Neural cell (in vitro differentiated cells): Measurements from ENCODE around the gene B4GALNT3.

Experiments
- CTCF ChIP-seq: fragments of 450-650 bp; IDR thresholded peaks from 2 replicates; pipeline ENCODE4 v1.5.1; 2014; ENCODE audit warnings: antibody characterized with exemption, mild to moderate bottlenecking, moderate library complexity; ENCODE audit not compliant: poor library complexity, severe bottlenecking
- POLR2AphosphoS5 ChIP-seq: IDR thresholded peaks from 2 replicates; pipeline ENCODE4 v1.6.1; 2012

GRCh38 chr12:470133-470532 is 10.4 kb downstream of the B4GALNT3 start:
- TF ChIP-seq CTCF (no peak), POLR2AphosphoS5 (no peak)
